ENCODE measurements around the gene GLRA1. TPM values are rescaled to one million over a fixed set of nuclear protein-coding genes. Genes with fewer than 3 reads are reported as not detected.

The GLRA1 gene
- total RNA-seq, 1 donor from 2014 or later, result not detected

DNA sequence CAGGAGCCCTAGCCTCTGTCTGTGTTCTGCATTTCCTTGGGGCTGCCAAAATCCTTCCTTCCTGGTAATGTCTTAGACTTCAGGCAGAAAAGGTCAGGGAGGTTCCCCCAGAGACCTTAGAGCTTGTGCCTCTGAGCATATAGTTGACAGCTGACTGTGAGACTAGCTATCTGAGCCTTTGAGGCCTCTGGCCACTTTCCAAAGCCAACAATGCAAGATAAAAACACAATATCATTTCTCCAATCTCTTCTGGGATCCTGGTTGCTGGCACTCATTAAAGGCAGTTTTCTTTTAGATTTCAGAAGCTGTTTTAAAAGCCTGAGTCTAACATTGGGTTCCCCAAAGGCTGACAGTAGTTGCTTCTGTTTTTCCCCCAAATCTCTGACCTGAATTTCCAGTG lies 13.2 kb upstream of the GLRA1 start:
- no peaks in the 10 kb centered on the region for H3K36me3 Mint-ChIP-seq (ENCODE audit: low read depth, unreplicated experiment)
- H3K4me1 Mint-ChIP-seq (ENCODE audit: unreplicated experiment), result no peaks in the 10 kb centered on the region
- peaks cover 5% of the 10 kb centered on the region for H3K9me3 Mint-ChIP-seq (ENCODE audit: unreplicated experiment)
- no peaks in the 10 kb centered on the region for H3K27me3 Mint-ChIP-seq (ENCODE audit: unreplicated experiment)
- H3K27ac Mint-ChIP-seq (ENCODE audit: unreplicated experiment), result no peak overlapping the region
- DNase-seq (ENCODE audit: low spot score), result no peak
- TF ChIP-seq, protein P1, sequence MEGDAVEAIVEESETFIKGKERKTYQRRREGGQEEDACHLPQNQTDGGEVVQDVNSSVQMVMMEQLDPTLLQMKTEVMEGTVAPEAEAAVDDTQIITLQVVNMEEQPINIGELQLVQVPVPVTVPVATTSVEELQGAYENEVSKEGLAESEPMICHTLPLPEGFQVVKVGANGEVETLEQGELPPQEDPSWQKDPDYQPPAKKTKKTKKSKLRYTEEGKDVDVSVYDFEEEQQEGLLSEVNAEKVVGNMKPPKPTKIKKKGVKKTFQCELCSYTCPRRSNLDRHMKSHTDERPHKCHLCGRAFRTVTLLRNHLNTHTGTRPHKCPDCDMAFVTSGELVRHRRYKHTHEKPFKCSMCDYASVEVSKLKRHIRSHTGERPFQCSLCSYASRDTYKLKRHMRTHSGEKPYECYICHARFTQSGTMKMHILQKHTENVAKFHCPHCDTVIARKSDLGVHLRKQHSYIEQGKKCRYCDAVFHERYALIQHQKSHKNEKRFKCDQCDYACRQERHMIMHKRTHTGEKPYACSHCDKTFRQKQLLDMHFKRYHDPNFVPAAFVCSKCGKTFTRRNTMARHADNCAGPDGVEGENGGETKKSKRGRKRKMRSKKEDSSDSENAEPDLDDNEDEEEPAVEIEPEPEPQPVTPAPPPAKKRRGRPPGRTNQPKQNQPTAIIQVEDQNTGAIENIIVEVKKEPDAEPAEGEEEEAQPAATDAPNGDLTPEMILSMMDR (IDR thresholded peaks at IDR 0.05; ENCODE audit: unreplicated experiment), result no peak
- no peak overlapping the region for H3K4me3 Mint-ChIP-seq (ENCODE audit: unreplicated experiment)

DNA sequence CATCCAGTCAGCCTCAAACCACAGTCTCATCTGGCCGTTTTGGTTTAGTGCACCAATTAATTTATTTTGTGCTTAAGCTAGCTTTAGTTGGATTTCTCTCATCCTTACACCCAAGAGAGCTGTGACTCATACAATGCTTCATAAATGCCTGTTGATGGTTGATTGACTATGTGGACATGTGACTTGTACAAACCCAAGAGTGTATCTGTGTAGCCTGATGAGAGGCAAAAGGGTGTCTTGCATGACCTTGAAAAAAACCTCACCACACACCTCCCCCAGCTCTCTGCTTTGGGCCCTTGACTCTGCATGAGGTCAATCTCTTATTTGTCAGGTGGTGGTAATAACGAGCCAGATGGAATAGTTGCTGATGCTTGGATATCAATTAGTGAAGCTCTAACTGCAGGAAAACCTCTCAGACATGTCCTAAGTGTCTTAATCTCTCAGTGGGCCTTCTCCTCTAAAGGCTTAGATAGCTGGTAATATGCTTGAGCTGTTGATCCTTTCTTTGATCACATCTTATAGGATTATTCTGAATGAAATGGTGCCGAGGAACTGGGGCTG lies 10.6 kb upstream of the GLRA1 start:
- Mint-ChIP-seq H3K27ac (ENCODE audit: unreplicated experiment) (no peak overlapping the region), H3K9me3 (ENCODE audit: unreplicated experiment) (peaks cover 5% of the 10 kb centered on the region), H3K4me3 (ENCODE audit: unreplicated experiment) (no peak overlapping the region), H3K4me1 (ENCODE audit: unreplicated experiment) (no peaks in the 10 kb centered on the region), H3K36me3 (ENCODE audit: low read depth, unreplicated experiment) (no peaks in the 10 kb centered on the region), H3K27me3 (ENCODE audit: unreplicated experiment) (no peaks in the 10 kb centered on the region)
- TF ChIP-seq, protein P1 (IDR thresholded peaks at IDR 0.05; ENCODE audit: unreplicated experiment), result no peak
- DNase-seq (ENCODE audit: low spot score), result no peak

DNA sequence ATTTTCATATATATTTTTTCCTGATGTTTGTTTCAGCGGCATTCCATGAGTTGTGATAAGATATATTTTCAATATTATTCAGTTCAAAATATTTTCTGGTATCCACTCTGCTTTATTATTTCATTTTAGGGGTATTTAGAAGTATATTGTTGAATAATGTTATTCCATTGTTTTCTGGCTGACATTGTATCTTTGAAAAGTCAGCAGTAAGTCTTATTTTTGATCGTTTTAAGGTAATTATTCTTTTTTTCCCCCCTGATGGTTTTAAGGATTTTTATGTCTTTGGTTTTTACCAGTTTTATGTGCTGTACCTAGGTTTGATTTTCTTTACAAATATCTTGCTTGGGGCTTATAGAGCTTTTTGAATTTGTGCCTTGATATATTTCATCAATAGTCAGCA lies 6.6 kb upstream of the GLRA1 start:
- peaks cover 4% of the 10 kb centered on the region for H3K27me3 Mint-ChIP-seq (ENCODE audit: unreplicated experiment)
- TF ChIP-seq, protein P1 (IDR thresholded peaks at IDR 0.05; ENCODE audit: unreplicated experiment), result no peak
- no peaks in the 10 kb centered on the region for H3K36me3 Mint-ChIP-seq (ENCODE audit: low read depth, unreplicated experiment)
- no peak overlapping the region for H3K4me3 Mint-ChIP-seq (ENCODE audit: unreplicated experiment)
- peaks cover 5% of the 10 kb centered on the region for H3K9me3 Mint-ChIP-seq (ENCODE audit: unreplicated experiment)
- no peak overlapping the region for H3K27ac Mint-ChIP-seq (ENCODE audit: unreplicated experiment)
- no peaks in the 10 kb centered on the region for H3K4me1 Mint-ChIP-seq (ENCODE audit: unreplicated experiment)
- DNase-seq (ENCODE audit: low spot score), result no peak

DNA sequence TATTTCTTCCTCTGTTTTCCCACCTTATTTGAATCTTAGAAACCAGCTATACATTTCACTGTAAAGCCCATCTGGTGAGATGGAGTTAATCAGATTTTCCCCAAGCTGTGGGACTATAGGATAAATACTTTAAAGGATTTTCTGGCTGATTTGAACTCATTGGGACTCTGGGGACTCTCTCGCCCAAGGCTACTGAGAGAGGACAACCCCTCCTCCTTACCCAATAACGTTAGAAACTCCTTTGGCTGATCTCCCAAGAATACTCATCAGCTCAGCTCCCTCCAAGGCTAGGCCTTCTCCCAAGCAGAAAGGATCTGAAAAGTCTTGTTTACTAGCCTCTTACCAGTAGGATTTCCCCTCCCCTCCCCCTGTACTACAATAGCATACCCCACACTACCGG lies 1.5 kb upstream of the GLRA1 start:
- no peak for DNase-seq (ENCODE audit: low spot score)
- Mint-ChIP-seq H3K4me3 (ENCODE audit: unreplicated experiment) (no peak overlapping the region), H3K4me1 (ENCODE audit: unreplicated experiment) (no peaks in the 10 kb centered on the region), H3K9me3 (ENCODE audit: unreplicated experiment) (no peaks in the 10 kb centered on the region), H3K27me3 (ENCODE audit: unreplicated experiment) (peaks cover 4% of the 10 kb centered on the region), H3K27ac (ENCODE audit: unreplicated experiment) (no peak overlapping the region), H3K36me3 (ENCODE audit: low read depth, unreplicated experiment) (no peaks in the 10 kb centered on the region)
- TF ChIP-seq, protein P1 (IDR thresholded peaks at IDR 0.05; ENCODE audit: unreplicated experiment), result no peak

DNA sequence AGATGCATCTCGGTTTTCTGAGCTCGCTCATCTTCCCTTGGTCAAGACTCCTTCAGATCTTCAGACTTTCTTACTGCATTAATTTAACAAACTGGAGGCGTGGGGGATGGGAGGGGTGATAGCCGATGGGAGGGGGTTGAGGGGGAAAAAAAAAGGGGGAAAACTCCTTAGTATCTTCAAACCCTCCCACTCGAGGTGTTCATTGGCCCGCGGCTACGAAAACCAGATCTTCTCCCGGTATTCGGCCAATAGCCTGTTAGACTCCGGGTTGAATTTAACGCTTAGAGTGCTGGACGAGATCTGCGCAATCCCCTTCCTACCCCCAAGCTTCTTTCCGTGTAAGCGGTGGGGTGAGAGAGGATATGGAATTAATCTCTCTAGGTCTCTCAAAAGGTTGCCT lies 689 bp upstream of the GLRA1 start:
- Mint-ChIP-seq H3K9me3 (ENCODE audit: unreplicated experiment) (no peaks in the 10 kb centered on the region), H3K27me3 (ENCODE audit: unreplicated experiment) (peaks cover 4% of the 10 kb centered on the region), H3K36me3 (ENCODE audit: low read depth, unreplicated experiment) (no peaks in the 10 kb centered on the region), H3K4me1 (ENCODE audit: unreplicated experiment) (no peaks in the 10 kb centered on the region), H3K4me3 (ENCODE audit: unreplicated experiment) (no peak overlapping the region), H3K27ac (ENCODE audit: unreplicated experiment) (no peak overlapping the region)
- TF ChIP-seq, protein P1 (IDR thresholded peaks at IDR 0.05; ENCODE audit: unreplicated experiment), result no peak
- DNase-seq (ENCODE audit: low spot score), result no peak

All from endothelial cell (in vitro differentiated cells).